Sigmoid colon (tissue), 4 donors: Measurements from ENCODE around the gene G6PD.

Source experiments
- POLR2A ChIP-seq, 2 donors: fragments of 450-650 bp; IDR thresholded peaks; one replicate each; pipeline ENCODE4 v1.6.1; 2016; ENCODE audit warnings: antibody characterized with exemption in 2 of 2, mild to moderate bottlenecking in 2 of 2, moderate library complexity in 2 of 2
- POLR2AphosphoS5 ChIP-seq, 4 donors: sonication (generic); formaldehyde crosslinking; IDR thresholded peaks; one replicate each; pipeline ENCODE4 v1.6.1; 2017; ENCODE audit warnings: antibody characterized with exemption in 4 of 4
- TF ChIP-seq, protein P1 (sequence below), 4 experiments: fragments of 450-650 bp in 3 of 4; fragments of 200-600 bp in 1 of 4; IDR thresholded peaks; one replicate each; pipeline ENCODE4 v1.5.1; 2016 to 2019; ENCODE audit warnings: antibody characterized with exemption in 4 of 4, mild to moderate bottlenecking in 3 of 4, moderate library complexity in 2 of 4

DNA sequence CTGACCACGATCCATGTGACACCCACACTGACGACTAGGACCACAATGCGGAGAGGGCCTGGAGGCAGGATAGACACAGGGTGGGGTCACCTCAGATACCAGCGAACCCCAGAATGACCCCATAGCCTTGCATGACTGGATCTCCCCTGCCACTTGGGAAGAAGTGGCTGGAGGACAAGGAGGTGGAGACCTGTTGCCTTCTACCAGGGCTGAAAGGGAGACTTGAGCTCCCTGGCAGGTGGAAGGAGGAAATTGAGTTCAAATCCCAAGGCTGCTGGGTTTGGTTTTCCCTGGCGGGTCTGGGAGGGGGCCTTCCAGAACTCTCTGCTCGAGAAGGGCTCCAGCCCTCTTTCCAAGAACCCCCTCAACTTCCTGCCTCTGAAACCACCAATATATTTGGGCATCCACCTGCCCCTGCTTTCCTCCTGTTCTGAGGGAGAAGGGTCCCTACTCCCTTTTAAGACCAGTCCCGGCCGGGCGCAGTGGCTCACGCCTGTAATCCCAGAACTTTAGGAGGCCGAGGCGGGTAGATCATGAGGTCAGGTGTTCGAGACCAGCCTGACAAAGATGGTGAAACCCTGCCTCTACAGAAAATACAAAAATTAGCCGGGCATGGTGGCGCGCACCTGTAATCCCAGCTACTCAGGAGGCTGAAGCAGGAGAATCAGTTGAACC lies 33.6 kb downstream of the G6PD start:
- TF ChIP-seq POLR2A (IDR thresholded peaks at IDR 0.05) = no peak
- no peak for TF ChIP-seq POLR2AphosphoS5 (IDR thresholded peaks at IDR 0.05)
- TF ChIP-seq, protein P1, sequence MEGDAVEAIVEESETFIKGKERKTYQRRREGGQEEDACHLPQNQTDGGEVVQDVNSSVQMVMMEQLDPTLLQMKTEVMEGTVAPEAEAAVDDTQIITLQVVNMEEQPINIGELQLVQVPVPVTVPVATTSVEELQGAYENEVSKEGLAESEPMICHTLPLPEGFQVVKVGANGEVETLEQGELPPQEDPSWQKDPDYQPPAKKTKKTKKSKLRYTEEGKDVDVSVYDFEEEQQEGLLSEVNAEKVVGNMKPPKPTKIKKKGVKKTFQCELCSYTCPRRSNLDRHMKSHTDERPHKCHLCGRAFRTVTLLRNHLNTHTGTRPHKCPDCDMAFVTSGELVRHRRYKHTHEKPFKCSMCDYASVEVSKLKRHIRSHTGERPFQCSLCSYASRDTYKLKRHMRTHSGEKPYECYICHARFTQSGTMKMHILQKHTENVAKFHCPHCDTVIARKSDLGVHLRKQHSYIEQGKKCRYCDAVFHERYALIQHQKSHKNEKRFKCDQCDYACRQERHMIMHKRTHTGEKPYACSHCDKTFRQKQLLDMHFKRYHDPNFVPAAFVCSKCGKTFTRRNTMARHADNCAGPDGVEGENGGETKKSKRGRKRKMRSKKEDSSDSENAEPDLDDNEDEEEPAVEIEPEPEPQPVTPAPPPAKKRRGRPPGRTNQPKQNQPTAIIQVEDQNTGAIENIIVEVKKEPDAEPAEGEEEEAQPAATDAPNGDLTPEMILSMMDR (IDR thresholded peaks at IDR 0.05) = no peak
